ENCODE data around the gene FMNL2.

Gene FMNL2

GRCh38 chr2:152339556-152340286, 4.7 kb downstream of the FMNL2 start:
- no peak for DNase-seq
- ATAC-seq: no peak

GRCh38 chr2:152342259-152343046, 7.5 kb downstream of the FMNL2 start:
- DNase-seq: no peak
- no peak for ATAC-seq

GRCh38 chr2:152343426-152343825, 8.5 kb downstream of the FMNL2 start:
- no peak for DNase-seq
- no peak for ATAC-seq

DNA sequence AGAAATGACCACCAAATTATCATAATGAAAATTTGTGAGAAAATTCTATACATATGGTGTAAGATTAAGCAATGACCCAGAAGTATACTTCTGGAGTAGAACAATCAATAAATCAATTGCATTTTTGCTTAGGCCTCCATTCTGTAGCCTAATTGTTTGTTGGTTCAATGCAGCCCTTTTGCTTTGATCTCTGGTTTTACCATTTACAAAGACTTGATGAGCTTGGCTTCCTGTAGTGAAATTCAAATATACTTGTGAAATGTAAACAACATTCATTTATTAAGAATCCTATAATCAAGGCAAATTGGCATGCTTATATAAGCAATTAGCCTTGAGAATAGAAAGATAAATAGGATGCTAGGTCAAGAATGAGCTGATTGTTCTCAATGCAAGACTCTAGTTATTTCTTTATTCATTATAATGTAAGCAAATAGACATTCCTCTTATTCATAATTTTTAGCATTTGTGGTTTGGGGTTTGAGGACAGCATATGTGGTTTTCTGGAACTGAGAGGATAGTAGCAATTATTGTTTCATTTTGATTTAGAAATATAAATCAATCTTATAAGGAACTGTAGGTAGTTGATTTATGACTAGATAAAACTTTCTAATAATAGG, 9.7 kb downstream of the FMNL2 start:
- no peak for DNase-seq

GRCh38 chr2:152347076-152347475, 12.1 kb downstream of the FMNL2 start:
- ATAC-seq (no peak), DNase-seq (no peak)

More for the DNA sequence above, 9.7 kb downstream of the FMNL2 start:
- ATAC-seq: no peak

GRCh38 chr2:152348388-152348787, 13.4 kb downstream of the FMNL2 start:
- DNase-seq (no peak), ATAC-seq (no peak)

DNA sequence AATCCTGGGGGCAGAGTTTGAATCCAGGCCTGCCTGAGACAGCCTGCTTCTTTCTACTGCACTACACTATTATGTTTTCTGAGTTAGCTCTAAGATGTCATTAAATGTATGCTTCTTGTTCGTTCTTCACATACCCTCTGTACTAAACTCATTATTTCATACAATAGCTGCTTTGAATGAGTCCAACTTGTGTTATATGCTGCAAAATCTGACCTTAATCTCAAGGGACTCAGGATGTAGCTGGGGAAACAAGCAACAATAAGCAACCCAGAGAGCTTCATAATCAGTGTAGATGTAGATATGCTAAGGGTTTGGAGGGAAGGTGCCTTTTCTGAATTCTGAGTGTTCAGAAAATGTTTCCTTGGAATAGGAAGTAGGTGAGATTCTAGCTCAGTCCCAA, 14.4 kb downstream of the FMNL2 start:
- ATAC-seq (no peak), DNase-seq (no peak)

DNA sequence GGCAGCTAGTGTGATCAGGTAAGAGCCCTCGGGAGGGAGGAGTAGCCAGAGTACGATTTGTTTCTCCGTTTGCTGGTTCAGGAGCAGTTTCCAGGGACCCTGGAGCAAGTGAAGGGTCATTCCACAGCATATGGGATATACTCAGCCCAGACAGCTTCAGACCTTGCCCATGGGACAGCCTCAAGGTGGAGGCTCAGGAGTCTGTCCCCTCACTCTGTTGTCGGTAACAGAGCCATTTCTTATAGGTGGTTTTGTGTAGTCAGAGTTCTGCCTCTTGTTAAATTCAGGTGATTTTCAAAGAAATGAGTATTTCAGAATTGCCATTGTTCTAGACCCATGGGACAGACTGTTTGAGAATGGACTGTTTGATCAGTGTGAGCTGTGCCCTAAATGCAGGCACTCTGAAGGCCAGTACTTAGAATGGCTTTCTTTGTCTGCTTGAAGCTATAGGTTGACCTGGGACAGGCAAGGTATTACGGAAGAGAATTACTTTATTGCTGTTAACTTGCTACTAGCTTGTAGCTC, 15.2 kb downstream of the FMNL2 start:
- no peak for ATAC-seq

DNA sequence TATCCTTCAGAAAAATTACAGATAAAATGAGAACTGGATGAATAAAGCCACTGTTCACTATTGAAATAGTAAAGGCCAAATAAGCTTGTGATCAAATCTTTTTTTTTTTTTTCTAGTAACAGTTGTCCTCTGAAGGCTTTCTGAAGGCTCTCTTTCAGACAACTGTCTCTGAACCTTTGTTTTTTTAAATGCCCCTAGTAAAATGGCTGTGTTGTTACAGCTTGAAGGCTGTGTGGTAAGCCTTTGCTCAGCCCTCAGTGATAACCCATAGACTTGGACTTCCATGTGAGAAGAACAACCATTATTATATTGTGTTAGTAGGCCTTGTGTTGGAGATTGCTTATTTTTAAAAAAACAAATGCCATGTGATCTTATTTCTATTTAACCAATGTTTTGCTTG, 17.6 kb downstream of the FMNL2 start:
- DNase-seq (no peak), ATAC-seq (no peak)

More for the DNA sequence above, 15.2 kb downstream of the FMNL2 start:
- no peak for DNase-seq

- no peak for ATAC-seq
- no peak for DNase-seq
Measured at GRCh38 chr2:152353364-152353763, 18.4 kb downstream of the FMNL2 start.

DNA sequence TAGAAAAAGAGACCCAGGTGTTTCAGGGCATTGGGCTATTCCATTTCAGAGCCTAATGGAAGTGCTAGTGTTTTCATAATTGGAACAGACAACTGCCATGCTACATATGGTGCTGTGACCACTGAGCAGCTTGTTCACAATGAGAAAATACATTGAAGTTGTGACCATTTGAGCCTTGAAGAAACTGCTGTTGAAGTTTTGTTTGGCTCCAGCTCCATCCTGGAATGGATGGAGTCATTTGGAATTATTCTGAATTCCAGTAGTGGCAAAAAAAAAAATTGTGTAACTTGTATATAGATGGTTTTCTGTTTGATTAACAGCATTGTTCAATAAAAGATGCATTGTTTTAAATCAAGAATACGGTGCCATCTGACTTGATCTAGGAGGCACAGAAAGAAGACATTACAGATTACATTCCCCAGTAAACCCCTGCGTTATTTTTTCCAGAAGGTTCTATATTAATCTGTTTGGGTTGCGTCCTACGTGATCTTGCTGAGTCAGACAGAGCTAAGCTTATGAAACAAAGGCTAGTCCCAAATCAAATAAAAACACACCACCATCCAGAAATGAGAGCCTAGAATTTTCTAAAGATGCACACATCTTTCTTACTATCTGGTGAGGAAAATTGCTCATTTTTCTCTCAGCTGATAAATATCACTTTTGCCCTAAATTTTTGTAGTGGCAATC, 19.2 kb downstream of the FMNL2 start:
- DNase-seq (no peak), ATAC-seq (no peak)

GRCh38 chr2:152354909-152355308, 19.9 kb downstream of the FMNL2 start:
- ATAC-seq: no peak
- no peak for DNase-seq

DNA sequence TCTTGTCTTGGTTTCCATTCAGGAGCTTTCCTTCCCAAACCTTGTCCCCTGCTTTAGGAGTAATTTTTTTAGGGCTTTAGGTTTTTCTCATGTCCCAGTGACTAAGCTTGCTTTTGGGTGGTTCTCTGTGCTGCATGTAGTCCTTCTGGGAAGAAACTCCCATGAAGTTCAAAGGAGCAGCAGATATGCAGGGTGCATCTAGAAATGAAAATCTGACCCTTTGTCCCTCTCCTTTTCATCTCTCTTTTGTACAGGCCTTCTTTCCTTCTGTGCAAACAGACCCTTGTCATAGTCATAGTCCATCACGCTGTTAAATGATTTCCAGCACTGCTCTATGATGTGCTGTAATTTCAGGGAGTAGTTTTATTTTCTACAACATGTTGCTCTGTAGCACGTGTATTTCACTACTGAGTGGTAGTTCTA, 20.4 kb downstream of the FMNL2 start:
- ATAC-seq (no peak), DNase-seq (no peak)

DNA sequence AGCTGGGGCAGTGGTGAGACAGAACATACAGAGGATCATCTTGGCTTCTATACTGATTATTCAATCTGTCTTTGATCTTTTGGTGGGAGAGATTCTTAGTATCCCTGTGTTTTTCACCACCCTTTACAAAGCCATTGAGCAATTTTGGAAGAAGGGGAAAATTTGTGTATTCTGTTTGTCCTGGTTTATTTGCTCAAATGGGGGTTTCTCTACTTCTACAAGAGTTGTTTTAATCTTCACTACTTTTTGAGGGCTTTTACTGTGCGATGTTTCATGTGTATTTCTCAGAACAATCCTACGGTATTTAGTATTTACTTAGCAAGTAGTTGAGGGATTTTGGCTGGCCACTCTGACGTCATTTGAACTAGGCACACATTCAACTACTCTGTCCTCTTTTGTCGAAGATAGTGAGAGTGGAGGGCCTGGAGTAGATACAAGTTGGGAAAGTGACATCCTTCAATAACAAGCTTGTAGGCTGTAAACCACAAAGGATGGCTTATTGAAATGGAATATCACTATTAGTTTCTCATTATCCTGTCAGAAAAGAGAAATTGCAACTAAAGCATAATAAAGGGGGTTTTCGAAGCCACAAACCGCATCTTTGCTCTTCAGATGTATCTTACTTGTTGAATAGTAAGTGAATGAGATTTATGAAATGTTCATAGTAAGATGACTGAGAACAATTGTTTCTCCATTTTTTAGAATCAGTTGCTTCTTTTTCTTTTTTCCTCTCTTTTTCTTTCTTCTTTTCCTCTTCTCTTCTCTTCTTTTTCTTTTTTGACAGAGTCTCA, 24.8 kb downstream of the FMNL2 start:
- ATAC-seq: no peak
- no peak for DNase-seq

DNA sequence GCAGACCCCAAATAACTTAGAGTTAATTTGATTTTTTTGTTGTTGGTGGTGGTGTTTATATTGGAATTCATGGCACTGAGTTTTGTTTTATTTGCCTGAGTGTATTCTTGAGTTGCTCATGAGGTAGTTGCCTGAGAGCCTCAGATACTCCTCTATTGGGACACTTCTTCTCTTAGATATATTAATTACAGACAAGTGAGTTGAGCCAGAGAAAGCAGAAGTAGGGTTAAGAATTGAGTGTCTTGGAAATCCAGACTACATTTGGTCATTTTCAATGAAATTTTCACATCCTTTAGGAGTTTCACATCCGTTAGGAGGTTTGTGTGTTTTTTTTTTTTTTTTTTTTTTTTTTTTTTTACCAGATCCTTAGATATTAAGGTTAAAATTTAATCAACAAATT, 29.0 kb downstream of the FMNL2 start:
- DNase-seq (no peak), ATAC-seq (no peak)

DNA sequence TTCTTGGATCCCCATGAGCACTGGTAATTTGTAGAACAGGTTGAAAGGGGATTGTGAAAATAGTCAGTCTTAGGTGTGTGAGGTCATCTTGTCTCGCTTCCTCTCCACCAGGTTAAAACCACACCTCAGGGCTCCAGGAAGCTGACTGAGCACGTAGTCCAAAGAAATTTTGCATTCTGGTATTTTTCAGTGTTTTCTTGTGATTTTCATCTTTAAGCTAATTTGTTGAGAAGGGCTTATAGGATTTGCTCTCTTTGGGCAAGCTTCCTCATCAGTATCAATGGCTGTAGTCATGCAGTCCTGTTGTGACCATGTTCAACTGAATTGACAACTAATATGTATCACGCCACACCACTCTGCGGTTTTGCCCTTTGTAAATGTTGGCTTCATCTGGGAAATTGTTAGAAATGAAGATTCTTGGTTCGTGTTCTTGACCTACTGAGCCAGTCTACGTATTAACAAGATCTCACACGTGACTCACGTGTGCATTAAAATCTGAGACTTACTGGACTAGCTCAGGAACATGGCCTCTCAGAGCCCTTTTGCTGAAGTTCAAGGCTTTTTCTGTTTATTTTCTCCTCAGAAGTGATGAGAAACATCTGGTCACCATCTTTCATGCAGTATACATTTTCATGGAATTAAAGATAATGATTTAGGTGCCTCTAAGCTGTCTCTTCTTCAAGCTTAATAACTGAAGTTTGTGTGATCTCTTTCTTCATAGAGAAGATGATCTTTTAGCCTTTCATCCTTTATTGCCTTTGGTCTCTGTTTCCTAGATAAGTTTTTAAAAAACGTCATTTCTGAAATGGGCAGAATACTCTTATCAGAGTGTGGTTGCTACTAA, 32.8 kb downstream of the FMNL2 start:
- ATAC-seq: no peak
- DNase-seq: no peak

DNA sequence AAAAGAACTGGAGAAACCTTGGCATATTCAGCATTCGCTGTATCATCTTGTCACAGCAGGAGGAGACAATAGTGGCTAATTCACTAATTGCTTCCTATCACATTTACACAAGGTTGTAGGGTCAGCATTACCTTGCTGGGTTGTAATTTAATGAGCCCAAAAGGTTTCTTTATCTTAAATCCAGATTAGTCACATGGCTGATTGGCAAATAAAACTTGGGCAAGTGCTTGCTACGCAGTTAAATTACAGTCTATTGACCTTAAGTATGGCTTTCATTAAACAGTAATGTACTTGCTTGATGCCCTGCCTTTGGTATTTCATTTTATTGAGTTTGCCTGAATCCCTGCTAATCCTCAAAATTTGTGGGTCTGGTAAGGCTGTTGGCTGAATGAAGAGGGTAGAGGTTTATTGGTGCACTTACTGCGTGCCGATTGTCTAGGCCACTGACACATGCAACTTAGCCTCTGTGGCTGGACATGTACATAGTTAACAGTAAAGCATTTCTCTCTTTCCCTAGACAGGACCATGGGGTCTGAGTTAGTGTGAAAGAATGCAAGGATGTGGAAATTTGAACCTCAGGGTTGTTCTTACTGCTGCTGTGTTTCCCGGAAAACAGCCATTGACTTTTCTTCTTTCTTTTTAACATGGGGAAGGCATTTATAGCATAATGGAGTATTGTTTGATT, 34.3 kb downstream of the FMNL2 start:
- no peak for DNase-seq
- ATAC-seq: no peak

- no peak for ATAC-seq
Measured at GRCh38 chr2:152370783-152371182, 35.8 kb downstream of the FMNL2 start.

DNA sequence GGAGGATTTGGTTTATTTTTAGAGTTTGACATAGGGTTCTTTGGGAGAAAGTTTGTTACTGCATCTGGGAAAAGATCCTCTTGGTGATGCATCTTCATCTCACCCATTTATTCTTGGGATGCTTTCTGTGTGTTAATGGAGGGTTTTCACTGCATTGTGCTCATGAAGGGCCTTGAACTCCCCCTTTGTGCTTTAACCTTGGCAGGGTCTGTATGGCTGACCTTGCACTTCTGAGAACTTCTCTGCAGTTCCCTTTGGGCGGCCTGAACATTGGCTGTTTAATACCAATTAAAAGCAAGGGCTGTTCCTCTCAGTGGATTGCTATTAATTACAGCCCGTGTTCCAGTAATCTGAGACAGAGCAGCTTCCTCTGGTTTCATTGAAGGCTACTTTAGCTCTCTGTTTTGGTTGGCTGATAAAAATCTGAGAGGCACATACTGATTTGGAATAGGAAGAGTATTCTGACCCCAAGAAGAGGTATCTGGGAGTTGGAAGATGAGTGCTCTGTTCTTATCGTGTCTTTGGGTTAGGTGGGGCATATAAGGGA, 37.5 kb downstream of the FMNL2 start:
- DNase-seq: no peak
- no peak for ATAC-seq

More at GRCh38 chr2:152370783-152371182, 35.8 kb downstream of the FMNL2 start:
- DNase-seq: no peak

GRCh38 chr2:152375174-152375573, 40.2 kb downstream of the FMNL2 start:
- DNase-seq (no peak), ATAC-seq (no peak)
